HepG2 (cell line): ENCODE results near the gene SLC17A3. TPM values are rescaled to one million over a fixed set of nuclear protein-coding genes. Genes with fewer than 3 reads are reported as not detected.

Experiments used
- CC2D1A ChIP-seq: sonication (generic); formaldehyde crosslinking; IDR thresholded peaks from 2 replicates; pipeline ENCODE4 v1.8.1; 2023; ENCODE audit warnings: mild to moderate bottlenecking, missing genetic modification reagents
- ELK4 ChIP-seq: sonication (generic); formaldehyde crosslinking; IDR thresholded peaks from 2 replicates; pipeline ENCODE4 v1.9.0; 2021; ENCODE audit warnings: missing genetic modification reagents, borderline replicate concordance
- HIC2 ChIP-seq: sonication (generic); formaldehyde crosslinking; IDR thresholded peaks from 2 replicates; pipeline ENCODE4 v1.9.0; 2022; ENCODE audit warnings: low read depth, missing genetic modification reagents
- HNF1A ChIP-seq, 2 experiments: sonication (generic) in 1 of 2; formaldehyde crosslinking in 1 of 2; IDR thresholded peaks; 2 replicates each; pipeline versions ENCODE4 v1.4.0 to v1.6.1; 2016 to 2020; ENCODE audit warnings: borderline replicate concordance in 1 of 2, low read depth in 1 of 2, mild to moderate bottlenecking in 1 of 2, missing genetic modification reagents in 1 of 2
- MYC ChIP-seq: sonication (generic); formaldehyde crosslinking; IDR thresholded peaks from 2 replicates; pipeline ENCODE4 v1.9.0; 2021; ENCODE audit warnings: missing genetic modification reagents, borderline replicate concordance
- NR2C2 ChIP-seq: sonication (generic); formaldehyde crosslinking; IDR thresholded peaks from 2 replicates; pipeline ENCODE4 v1.4.0; 2020; ENCODE audit warnings: missing genetic modification reagents, mild to moderate bottlenecking, moderate library complexity, borderline replicate concordance
- PCBP2 ChIP-seq: fragments of 200-400 bp; formaldehyde crosslinking; optimal IDR thresholded peaks from 2 replicates; pipeline ENCODE3; 2018; ENCODE audit warnings: low read length, low read depth; ENCODE audit not compliant: poor library complexity, severe bottlenecking
- POGZ ChIP-seq: sonication (generic); formaldehyde crosslinking; IDR thresholded peaks from 2 replicates; pipeline ENCODE4 v1.4.0; 2020; ENCODE audit warnings: mild to moderate bottlenecking, missing genetic modification reagents
- PPARG ChIP-seq: conservative IDR thresholded peaks from 2 replicates; pipeline ENCODE4 v1.6.1; 2016; ENCODE audit warnings: missing biosample characterization, missing genetic modification reagents
- SAFB2 ChIP-seq: sonication (generic); formaldehyde crosslinking; IDR thresholded peaks from 2 replicates; pipeline ENCODE4 v1.5.1; 2020; ENCODE audit warnings: missing genetic modification reagents, low read depth, mild to moderate bottlenecking, borderline replicate concordance
- TBX2 ChIP-seq: sonication (generic); formaldehyde crosslinking; IDR thresholded peaks from 2 replicates; pipeline ENCODE4 v1.5.0; 2020; ENCODE audit warnings: missing genetic modification reagents, mild to moderate bottlenecking, borderline replicate concordance
- XRCC5 ChIP-seq: fragments of 200-400 bp; formaldehyde crosslinking; optimal IDR thresholded peaks from 2 replicates; pipeline ENCODE3; 2017; ENCODE audit warnings: mild to moderate bottlenecking, low read length
- ZNF18 ChIP-seq: sonication (generic); formaldehyde crosslinking; IDR thresholded peaks from 2 replicates; pipeline ENCODE4 v1.8.0; 2022; ENCODE audit warnings: mild to moderate bottlenecking, missing genetic modification reagents; ENCODE audit not compliant: insufficient replicate concordance
- ZNF296 ChIP-seq: sonication (generic); formaldehyde crosslinking; conservative IDR thresholded peaks from 2 replicates; pipeline ENCODE4 v1.5.0; 2020; ENCODE audit warnings: mild to moderate bottlenecking, missing genetic modification reagents
- ZNF512B ChIP-seq: sonication (generic); formaldehyde crosslinking; IDR thresholded peaks from 2 replicates; pipeline ENCODE4 v1.5.1; 2020; ENCODE audit warnings: missing genetic modification reagents, mild to moderate bottlenecking, borderline replicate concordance
- ZNF570 ChIP-seq: sonication (generic); formaldehyde crosslinking; IDR thresholded peaks from 2 replicates; pipeline ENCODE4 v1.4.0; 2020; ENCODE audit warnings: mild to moderate bottlenecking, missing genetic modification reagents, borderline replicate concordance
- ZSCAN12 ChIP-seq: sonication (generic); formaldehyde crosslinking; IDR thresholded peaks from 2 replicates; pipeline ENCODE4 v1.9.0; 2021; ENCODE audit warnings: mild to moderate bottlenecking, missing genetic modification reagents
- polyA plus RNA-seq, 8 experiments: library from polyadenylated mRNA; depleted of rRNA in 3 of 8; stranded (reverse) in 7 of 8; unstranded in 1 of 8; fragments of >200 nt; fragmentation: Illumina TruSeq in 4 of 8; extraction: Trizol in 4 of 8; gene quantifications; 2 replicates each; pipeline versions ENCODE4 v1.2.1 to v1.2.3, GENCODE V29; 2011 to 2016; ENCODE audit warnings: low read depth in 4 of 8, missing spikeins in 1 of 8, mixed read lengths in 1 of 8; ENCODE audit not compliant: insufficient read depth in 1 of 8
- total RNA-seq, 5 experiments: library from RNA; depleted of rRNA; stranded (reverse); fragments of >200 nt; fragmentation: Illumina TruSeq; extraction: Trizol; gene quantifications; 2 replicates each; pipeline ENCODE4 v1.2.3, GENCODE V29; 2016; ENCODE audit warnings: low read depth in 1 of 5

SLC17A3 gene
- total and polyA plus RNA-seq, 2 of the 13 experiments (the other 11 are each of a cell fraction or from before 2014, with no cell fraction given) = 0.09 to 0.11 TPM

GRCh38 chr6:25899123-25899522 is 25.1 kb upstream of the SLC17A3 start (continued):
- TF ChIP-seq POGZ (no peak), ELK4 (CRISPR knock-in tag) (no peak), PPARG (CRISPR knock-in tag) (no peak), ZNF296 (CRISPR knock-in tag) (no peak), ZSCAN12 (no peak), ZNF18 (CRISPR knock-in tag) (no peak), PCBP2 (no peak), HIC2 (CRISPR knock-in tag) (0 out of 2 replicates have a peak, but pooled peaks have one; percentile 9), NR2C2 (CRISPR knock-in tag) (0 out of 2 replicates have a peak, but pooled peaks have one; percentile 28), ZNF512B (CRISPR knock-in tag) (0 out of 2 replicates have a peak, but pooled peaks have one; percentile 3), SAFB2 (CRISPR knock-in tag) (no peak), CC2D1A (CRISPR knock-in tag) (no peak), MYC (CRISPR knock-in tag) (no peak), HNF1A (IDR thresholded peaks at IDR 0.05; ENCODE audit: low read depth) (peak; percentile 19; the same call in 1 of the 2 replicates), HNF1A (CRISPR knock-in tag; IDR thresholded peaks at IDR 0.05; ENCODE audit: borderline replicate concordance) (no peak), TBX2 (CRISPR knock-in tag) (no peak), ZNF570 (no peak), XRCC5 (no peak)
